ENCODE measurements around the gene MYO1A. TPM values are rescaled to one million over a fixed set of nuclear protein-coding genes. Genes with fewer than 3 reads are reported as not detected.

Gene MYO1A
- total RNA-seq, 4 donors from 2014 or later: 0.22 to 0.54 (median 0.29) TPM

GRCh38 chr12:57093415-57094207, 43.7 kb upstream of the MYO1A start:
- peak overlapping the region in 1 of 2 donors; percentile 22 for H3K4me3 ChIP-seq
- peak; percentile 79 for ATAC-seq
- WGBS, 2 donors (ENCODE audit: low coverage in 1 of 2): 0 to 8% methylated on average over 6 of the region's 24 CpGs
- peak overlapping the region; percentile 45 to 100 (median 100) for H3K27ac ChIP-seq
- no peaks in the 10 kb centered on the region for H3K27me3 ChIP-seq
- peaks cover 0 to 74% of the 10 kb centered on the region in 2 donors for H3K36me3 ChIP-seq
- TF ChIP-seq POLR2AphosphoS5 (IDR thresholded peaks at IDR 0.05) (no peak), CTCF (IDR thresholded peaks at IDR 0.05) (peak in 2 of 4 experiments; percentile 51 to 70)
- H3K4me1 ChIP-seq: peaks cover 5 to 67% (median 44%) of the 10 kb centered on the region in 3 donors
- H3K9me3 ChIP-seq: no peaks in the 10 kb centered on the region

GRCh38 chr12:57092876-57093414, 43.0 kb upstream of the MYO1A start:
- no peak for ATAC-seq
- TF ChIP-seq CTCF (IDR thresholded peaks at IDR 0.05) (no peak), POLR2A (IDR thresholded peaks at IDR 0.05) (no peak), POLR2AphosphoS5 (IDR thresholded peaks at IDR 0.05) (no peak), EP300 (IDR thresholded peaks at IDR 0.05) (no peak)
- Histone ChIP-seq H3K4me3 (peak overlapping the region in 1 of 2 donors; percentile 95), H3K27ac (peak overlapping the region; percentile 24 to 100 (median 100)), H3K4me1 (peaks cover 5 to 72% (median 44%) of the 10 kb centered on the region in 3 donors), H3K9me3 (no peaks in the 10 kb centered on the region), H3K36me3 (peaks cover 0 to 67% of the 10 kb centered on the region in 2 donors), H3K27me3 (no peaks in the 10 kb centered on the region)
- 43% methylated on average over 1 of the region's 4 CpGs; no CpG with 5 or more reads in 1 of the 2 donors for WGBS, 2 donors (ENCODE audit: low coverage in 1 of 2)

GRCh38 chr12:57092529-57092862, 42.6 kb upstream of the MYO1A start:
- no peak for ATAC-seq
- Histone ChIP-seq H3K27me3 (no peaks in the 10 kb centered on the region), H3K27ac (peak overlapping the region in 3 of 4 donors; percentile 99 to 100 (median 100)), H3K4me3 (peak overlapping the region in 1 of 2 donors; percentile 95), H3K9me3 (no peaks in the 10 kb centered on the region), H3K36me3 (peaks cover 0 to 63% of the 10 kb centered on the region in 2 donors), H3K4me1 (peaks cover 5 to 76% (median 44%) of the 10 kb centered on the region in 3 donors)
- TF ChIP-seq POLR2AphosphoS5 (IDR thresholded peaks at IDR 0.05) (no peak), POLR2A (IDR thresholded peaks at IDR 0.05) (no peak), CTCF (IDR thresholded peaks at IDR 0.05) (no peak), EP300 (IDR thresholded peaks at IDR 0.05) (no peak)
- WGBS, 2 donors (ENCODE audit: low coverage in 1 of 2): 36 to 51% methylated on average over 4 to 5 of the region's 5 CpGs

GRCh38 chr12:57091638-57092528, 42.0 kb upstream of the MYO1A start:
- Histone ChIP-seq H3K4me3 (peak overlapping the region in 1 of 2 donors; percentile 95), H3K9me3 (no peaks in the 10 kb centered on the region), H3K36me3 (peaks cover 0 to 57% of the 10 kb centered on the region in 2 donors), H3K27ac (peak overlapping the region in 3 of 4 donors; percentile 99 to 100 (median 100)), H3K27me3 (no peaks in the 10 kb centered on the region), H3K4me1 (peaks cover 5 to 74% (median 44%) of the 10 kb centered on the region in 3 donors)
- WGBS, 2 donors (ENCODE audit: low coverage in 1 of 2): 53 to 57% methylated on average over 5 to 15 of the region's 25 CpGs
- TF ChIP-seq POLR2AphosphoS5 (IDR thresholded peaks at IDR 0.05) (no peak), CTCF (IDR thresholded peaks at IDR 0.05) (no peak), POLR2A (IDR thresholded peaks at IDR 0.05) (no peak), EP300 (IDR thresholded peaks at IDR 0.05) (no peak)
- no peak for ATAC-seq
